Mesenchymal stem cell (in vitro differentiated cells and primary cell): ENCODE measurements around the gene MT2A.

Experiments used
- DNase-seq: peaks from one replicate; pipeline ENCODE4 v3.0.0-alpha.2; 2013
- H2AFZ ChIP-seq: one replicate; pipeline ENCODE4 v1.6.1; 2013; ENCODE audit warnings: low read depth, mild to moderate bottlenecking, control low read depth, inconsistent platforms, low read length, moderate library complexity
- H2AK5ac ChIP-seq: 2 replicates; pipeline ENCODE4 v1.6.1; 2013; ENCODE audit warnings: low read length, moderate library complexity, mild to moderate bottlenecking, inconsistent platforms; ENCODE audit not compliant: severe bottlenecking
- H2BK120ac ChIP-seq: one replicate; pipeline ENCODE4 v1.6.1; 2013; ENCODE audit warnings: low read depth, mild to moderate bottlenecking, inconsistent platforms, low read length, moderate library complexity
- H2BK12ac ChIP-seq, 2 experiments: one replicate each; pipeline ENCODE4 v1.6.1; 2013; ENCODE audit warnings: inconsistent platforms in 2 of 2, low read length in 2 of 2, mild to moderate bottlenecking in 2 of 2, moderate library complexity in 2 of 2, control low read depth in 1 of 2
- H2BK15ac ChIP-seq: one replicate; pipeline ENCODE4 v1.6.1; 2013; ENCODE audit warnings: mild to moderate bottlenecking, low read depth, inconsistent platforms; ENCODE audit not compliant: poor library complexity, severe bottlenecking
- H2BK5ac ChIP-seq: 2 replicates; pipeline ENCODE4 v1.6.1; 2013; ENCODE audit warnings: low read depth, mild to moderate bottlenecking, low read length, control low read depth, inconsistent platforms; ENCODE audit not compliant: poor library complexity, severe bottlenecking
- H3K14ac ChIP-seq, 2 experiments: one replicate each; pipeline ENCODE4 v1.6.1; 2013; ENCODE audit warnings: inconsistent platforms in 2 of 2, low read length in 2 of 2, control low read depth in 1 of 2, mild to moderate bottlenecking in 1 of 2, moderate library complexity in 1 of 2
- H3K18ac ChIP-seq, 2 experiments: one replicate each; pipeline ENCODE4 v1.6.1; 2013; ENCODE audit warnings: inconsistent platforms in 2 of 2, low read length in 2 of 2, control low read depth in 1 of 2, low read depth in 1 of 2, mild to moderate bottlenecking in 1 of 2
- H3K23ac ChIP-seq, 2 experiments: one replicate each; pipeline ENCODE4 v1.6.1; 2013; ENCODE audit warnings: inconsistent platforms in 2 of 2, low read length in 2 of 2, mild to moderate bottlenecking in 2 of 2, moderate library complexity in 2 of 2, control low read depth in 1 of 2
- H3K27ac ChIP-seq: 2 replicates; pipeline ENCODE4 v1.5.1; 2013; ENCODE audit warnings: mild to moderate bottlenecking, moderate library complexity, low read length, control low read depth, inconsistent platforms; ENCODE audit not compliant: poor library complexity, severe bottlenecking
- H3K27me3 ChIP-seq, 2 experiments: 2 replicates each; pipeline versions ENCODE4 v1.6.1 to v1.7.0; 2013; ENCODE audit warnings: low read length in 2 of 2, mild to moderate bottlenecking in 2 of 2, moderate library complexity in 2 of 2, control low read depth in 1 of 2, inconsistent platforms in 1 of 2; ENCODE audit not compliant: control insufficient read depth in 1 of 2, insufficient read depth in 1 of 2
- H3K36me3 ChIP-seq, 2 experiments: 2 replicates each; pipeline versions ENCODE4 v1.6.1 to v1.7.0; 2013; ENCODE audit warnings: low read length in 2 of 2, control low read depth in 1 of 2, inconsistent platforms in 1 of 2, low read depth in 1 of 2, mild to moderate bottlenecking in 1 of 2; ENCODE audit not compliant: insufficient read depth in 2 of 2, control insufficient read depth in 1 of 2
- H3K4ac ChIP-seq, 2 experiments: one replicate each; pipeline ENCODE4 v1.6.1; 2013; ENCODE audit warnings: inconsistent platforms in 2 of 2, low read length in 2 of 2, mild to moderate bottlenecking in 2 of 2, moderate library complexity in 2 of 2, control low read depth in 1 of 2, low read depth in 1 of 2
- H3K4me1 ChIP-seq: 2 replicates; pipeline ENCODE4 v1.6.1; 2013; ENCODE audit warnings: low read depth, low read length, control low read depth; ENCODE audit not compliant: control insufficient read depth, insufficient read depth
- H3K4me2 ChIP-seq: 2 replicates; pipeline ENCODE4 v1.6.1; 2013; ENCODE audit warnings: low read length, mild to moderate bottlenecking, inconsistent platforms; ENCODE audit not compliant: poor library complexity, severe bottlenecking
- H3K4me3 ChIP-seq, 2 experiments: 2 replicates each; pipeline versions ENCODE4 v1.5.1 to v1.7.0; 2013; ENCODE audit warnings: low read length in 2 of 2, mild to moderate bottlenecking in 2 of 2, control low read depth in 1 of 2, low read depth in 1 of 2; ENCODE audit not compliant: insufficient read depth in 1 of 2
- H3K79me1 ChIP-seq: replicated peaks from 2 replicates; pipeline ENCODE4 v1.6.1; 2013; ENCODE audit warnings: mild to moderate bottlenecking, control low read depth, low read length, inconsistent platforms; ENCODE audit not compliant: poor library complexity, severe bottlenecking
- H3K9ac ChIP-seq: 2 replicates; pipeline ENCODE4 v1.7.0; 2013; ENCODE audit warnings: mild to moderate bottlenecking, low read length, moderate library complexity
- H3K9me3 ChIP-seq: 2 replicates; pipeline ENCODE4 v1.7.0; 2013; ENCODE audit warnings: mild to moderate bottlenecking, low read length; ENCODE audit not compliant: control insufficient read depth
- H4K8ac ChIP-seq: one replicate; pipeline ENCODE4 v1.6.1; 2013; ENCODE audit warnings: inconsistent platforms, mild to moderate bottlenecking, low read length, moderate library complexity
- H4K91ac ChIP-seq: one replicate; pipeline ENCODE4 v1.6.1; 2013; ENCODE audit warnings: mild to moderate bottlenecking, low read length, inconsistent platforms
- WGBS: methylation state at CpG from one replicate; pipeline ENCODE4 v1.1.7; 2013; ENCODE audit warnings: mixed read lengths; 5-methylcytosine and 5-hydroxymethylcytosine counted together

The MT2A gene

GRCh38 chr16:56616608-56617211 is 8.3 kb downstream of the MT2A start:
- H3K36me3 ChIP-seq = no peaks in the 10 kb centered on the region
- H3K14ac ChIP-seq = peak overlapping the region in 1 of 2 experiments; percentile 76
- H3K23ac ChIP-seq = peak overlapping the region in 1 of 2 experiments; percentile 67
- H2BK12ac ChIP-seq = peak overlapping the region in 1 of 2 experiments; percentile 37
- peak overlapping the region; percentile 68 for H3K9ac ChIP-seq
- H3K4me1 ChIP-seq = peaks cover 24% of the 10 kb centered on the region
- H3K27me3 ChIP-seq = no peaks in the 10 kb centered on the region
- H3K27ac ChIP-seq = peak overlapping the region; percentile 31
- peak overlapping the region in 1 of 2 experiments; percentile 15 for H3K4ac ChIP-seq
- peaks cover 4% of the 10 kb centered on the region for H3K79me1 ChIP-seq
- H2BK120ac ChIP-seq = peak overlapping the region; percentile 34
- peak overlapping the region; percentile 46 to 70 for H3K4me3 ChIP-seq
- peak overlapping the region; percentile 93 for H4K8ac ChIP-seq
- no peak for DNase-seq
- H2AK5ac ChIP-seq = peak overlapping the region; percentile 1
- peak overlapping the region; percentile 48 for H2BK5ac ChIP-seq
- H3K9me3 ChIP-seq = no peaks in the 10 kb centered on the region
- H3K4me2 ChIP-seq = peak overlapping the region; percentile 64
- H2AFZ ChIP-seq = peak overlapping the region; percentile 80
- peak overlapping the region; percentile 50 to 91 for H3K18ac ChIP-seq
- H4K91ac ChIP-seq = peak overlapping the region; percentile 76
- peak overlapping the region; percentile 63 for H2BK15ac ChIP-seq
- WGBS = 20% methylated on average over 23 of the region's 23 CpGs

GRCh38 chr16:56617212-56618085 is 9.1 kb downstream of the MT2A start:
- H2BK15ac ChIP-seq = peak overlapping the region; percentile 63
- peak overlapping the region in 1 of 2 experiments; percentile 76 for H3K14ac ChIP-seq
- peak overlapping the region; percentile 80 for H2AFZ ChIP-seq
- H3K4me2 ChIP-seq = peak overlapping the region; percentile 64
- peak overlapping the region; percentile 79 for H3K9ac ChIP-seq
- peak overlapping the region; percentile 10 for H2AK5ac ChIP-seq
- H3K4me1 ChIP-seq = peaks cover 23% of the 10 kb centered on the region
- H2BK5ac ChIP-seq = peak overlapping the region; percentile 48
- H3K4ac ChIP-seq = peak overlapping the region; percentile 15 to 33
- H3K4me3 ChIP-seq = peak overlapping the region; percentile 46 to 70
- peak; percentile 66 for DNase-seq
- H3K79me1 ChIP-seq = peaks cover 4% of the 10 kb centered on the region
- peak overlapping the region; percentile 76 for H4K91ac ChIP-seq
- H4K8ac ChIP-seq = peak overlapping the region; percentile 93
- no peaks in the 10 kb centered on the region for H3K9me3 ChIP-seq
- 1% methylated on average over 39 of the region's 41 CpGs for WGBS
- H3K36me3 ChIP-seq = no peaks in the 10 kb centered on the region
- H2BK12ac ChIP-seq = peak overlapping the region in 1 of 2 experiments; percentile 91
- no peaks in the 10 kb centered on the region for H3K27me3 ChIP-seq
- H2BK120ac ChIP-seq = peak overlapping the region; percentile 34
- peak overlapping the region; percentile 22 for H3K27ac ChIP-seq
- peak overlapping the region; percentile 50 to 91 for H3K18ac ChIP-seq
- H3K23ac ChIP-seq = peak overlapping the region in 1 of 2 experiments; percentile 67

GRCh38 chr16:56618138-56618537 is 9.8 kb downstream of the MT2A start:
- WGBS = 37% methylated on average over 6 of the region's 6 CpGs
- Histone ChIP-seq H3K79me1 (peaks cover 4% of the 10 kb centered on the region), H3K27ac (no peak overlapping the region), H2BK12ac (no peak overlapping the region), H3K23ac (no peak overlapping the region), H2BK5ac (no peak overlapping the region), H4K91ac (no peak overlapping the region), H3K14ac (no peak overlapping the region), H3K27me3 (no peaks in the 10 kb centered on the region), H3K4me2 (peak overlapping the region; percentile 64), H3K36me3 (no peaks in the 10 kb centered on the region), H3K4me1 (peaks cover 23% of the 10 kb centered on the region), H3K9ac (peak overlapping the region; percentile 79), H2AFZ (no peak overlapping the region), H4K8ac (no peak overlapping the region), H3K18ac (peak overlapping the region in 1 of 2 experiments; percentile 37), H2BK120ac (no peak overlapping the region), H2AK5ac (no peak overlapping the region), H2BK15ac (no peak overlapping the region), H3K4ac (no peak overlapping the region), H3K9me3 (no peaks in the 10 kb centered on the region), H3K4me3 (peak overlapping the region in 1 of 2 experiments; percentile 70)
- no peak for DNase-seq

GRCh38 chr16:56620339-56620897 is 12.0 kb downstream of the MT2A start:
- H3K14ac ChIP-seq = no peak overlapping the region
- no peak overlapping the region for H4K91ac ChIP-seq
- 89% methylated on average over 6 of the region's 8 CpGs for WGBS
- no peak overlapping the region for H3K27ac ChIP-seq
- peaks cover 4% of the 10 kb centered on the region for H3K79me1 ChIP-seq
- H3K36me3 ChIP-seq = no peaks in the 10 kb centered on the region
- H3K4ac ChIP-seq = no peak overlapping the region
- no peak overlapping the region for H3K4me2 ChIP-seq
- H2BK15ac ChIP-seq = no peak overlapping the region
- DNase-seq = no peak
- H2AFZ ChIP-seq = no peak overlapping the region
- peaks cover 27% of the 10 kb centered on the region for H3K4me1 ChIP-seq
- no peaks in the 10 kb centered on the region for H3K27me3 ChIP-seq
- no peaks in the 10 kb centered on the region for H3K9me3 ChIP-seq
- no peak overlapping the region for H4K8ac ChIP-seq
- H3K18ac ChIP-seq = no peak overlapping the region
- no peak overlapping the region for H3K23ac ChIP-seq
- H2BK12ac ChIP-seq = no peak overlapping the region
- no peak overlapping the region for H3K4me3 ChIP-seq
- H3K9ac ChIP-seq = no peak overlapping the region
- H2BK120ac ChIP-seq = no peak overlapping the region
- no peak overlapping the region for H2AK5ac ChIP-seq
- no peak overlapping the region for H2BK5ac ChIP-seq
